ENCODE data around the gene FNDC3B. TPM values are rescaled to one million over a fixed set of nuclear protein-coding genes. Genes with fewer than 3 reads are reported as not detected.

FNDC3B gene
- total RNA-seq, 4 donors from 2014 or later, result 23.9 to 61.9 (median 37.0) TPM

DNA sequence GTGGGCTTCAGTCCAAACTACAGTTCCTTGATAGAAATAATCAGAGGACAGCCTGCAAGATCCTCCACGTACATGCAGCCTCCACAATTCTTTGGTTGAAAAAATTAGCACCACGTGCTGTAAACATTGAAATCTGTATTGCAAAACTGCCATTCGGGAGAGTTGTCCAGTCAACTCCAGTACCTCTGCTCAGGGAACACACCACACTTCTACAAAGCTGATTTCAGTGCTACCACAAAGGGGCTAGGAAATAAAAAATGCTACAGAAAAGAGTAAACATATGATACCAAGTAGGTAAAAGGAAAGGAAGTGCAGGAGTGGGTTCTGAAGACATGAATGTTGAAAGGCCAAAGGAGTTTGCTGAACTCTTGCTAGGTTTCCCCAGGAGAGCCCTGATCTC, 368.5 kb downstream of the FNDC3B start:
- DNase-seq (ENCODE audit: low spot score in 2 of 2), result no peak
- 84% methylated on average over 3 of the region's 3 CpGs for WGBS
- peaks cover 10% of the 10 kb centered on the region for H3K27me3 ChIP-seq
- H3K4me3 ChIP-seq, result no peak overlapping the region
- H3K9me3 ChIP-seq, result no peaks in the 10 kb centered on the region
- H3K36me3 ChIP-seq, result no peaks in the 10 kb centered on the region
- H3K4me1 ChIP-seq, result no peaks in the 10 kb centered on the region
- no peak overlapping the region for H3K27ac ChIP-seq
- no peak for TF ChIP-seq CTCF (IDR thresholded peaks at IDR 0.05)
- TF ChIP-seq POLR2AphosphoS5 (IDR thresholded peaks at IDR 0.05), result no peak
- no peak for TF ChIP-seq POLR2A (IDR thresholded peaks at IDR 0.05)
- no peak for TF ChIP-seq EP300 (IDR thresholded peaks at IDR 0.05)

GRCh38 chr3:172410702-172411477, 371.5 kb downstream of the FNDC3B start:
- Histone ChIP-seq H3K4me3 (no peak overlapping the region), H3K27me3 (peaks cover 10% of the 10 kb centered on the region), H3K9me3 (no peaks in the 10 kb centered on the region), H3K36me3 (no peaks in the 10 kb centered on the region), H3K27ac (no peak overlapping the region), H3K4me1 (no peaks in the 10 kb centered on the region)
- DNase-seq (ENCODE audit: low spot score in 2 of 2), result no peak
- 71% methylated on average over 11 of the region's 13 CpGs for WGBS
- TF ChIP-seq EP300 (IDR thresholded peaks at IDR 0.05) (no peak), POLR2A (IDR thresholded peaks at IDR 0.05) (no peak), CTCF (IDR thresholded peaks at IDR 0.05) (no peak), POLR2AphosphoS5 (IDR thresholded peaks at IDR 0.05) (no peak)

- TF ChIP-seq POLR2A (IDR thresholded peaks at IDR 0.05) (no peak), EP300 (IDR thresholded peaks at IDR 0.05) (no peak), POLR2AphosphoS5 (IDR thresholded peaks at IDR 0.05) (no peak), CTCF (IDR thresholded peaks at IDR 0.05) (no peak)
- WGBS, result 95% methylated on average over 5 of the region's 6 CpGs
These were observed 372.1 kb downstream of the FNDC3B start for GRCh38 chr3:172411478-172411947.

GRCh38 chr3:172415323-172415722, 375.9 kb downstream of the FNDC3B start:
- Histone ChIP-seq H3K4me3 (no peak overlapping the region), H3K36me3 (no peaks in the 10 kb centered on the region), H3K27ac (no peak overlapping the region), H3K27me3 (peaks cover 10% of the 10 kb centered on the region), H3K4me1 (no peaks in the 10 kb centered on the region), H3K9me3 (no peaks in the 10 kb centered on the region)
- no peak for DNase-seq (ENCODE audit: low spot score in 2 of 2)
- no peak for TF ChIP-seq POLR2A (IDR thresholded peaks at IDR 0.05)
- 62% methylated on average over 5 of the region's 5 CpGs for WGBS

More at GRCh38 chr3:172411478-172411947, 372.1 kb downstream of the FNDC3B start:
- Histone ChIP-seq H3K4me1 (no peaks in the 10 kb centered on the region), H3K27ac (no peak overlapping the region), H3K9me3 (no peaks in the 10 kb centered on the region), H3K27me3 (peaks cover 10% of the 10 kb centered on the region), H3K4me3 (no peak overlapping the region), H3K36me3 (no peaks in the 10 kb centered on the region)
- no peak for DNase-seq (ENCODE audit: low spot score in 2 of 2)

DNA sequence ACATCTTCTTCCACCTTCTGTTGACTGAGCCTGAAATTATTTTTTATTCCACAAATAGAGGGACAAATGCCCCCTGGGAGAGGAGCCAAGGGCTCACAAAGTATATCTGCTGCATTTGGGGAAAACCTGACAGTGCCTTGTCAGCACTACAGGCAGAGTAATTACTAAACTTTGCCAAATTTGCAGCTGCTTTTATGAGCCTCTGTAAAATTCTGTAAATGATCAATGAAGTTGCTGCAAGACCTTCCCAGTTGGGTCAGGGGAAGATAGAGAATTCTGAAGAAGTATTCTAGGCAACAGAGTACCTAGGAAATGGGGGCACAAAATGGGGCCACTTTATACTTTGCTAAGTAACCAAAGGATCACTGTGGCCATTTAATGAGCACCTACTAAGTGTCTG, 398.3 kb downstream of the FNDC3B start:
- no peaks in the 10 kb centered on the region for H3K9me3 ChIP-seq
- H3K27me3 ChIP-seq, result peaks cover 7% of the 10 kb centered on the region
- H3K4me3 ChIP-seq, result no peak overlapping the region
- H3K36me3 ChIP-seq, result no peaks in the 10 kb centered on the region
- TF ChIP-seq POLR2AphosphoS5 (IDR thresholded peaks at IDR 0.05) (no peak), POLR2A (IDR thresholded peaks at IDR 0.05) (no peak), CTCF (IDR thresholded peaks at IDR 0.05) (no peak)
- no peaks in the 10 kb centered on the region for H3K4me1 ChIP-seq
- DNase-seq (ENCODE audit: low spot score in 2 of 2), result no peak
- no peak overlapping the region for H3K27ac ChIP-seq

All from suprapubic skin (tissue), 4 donors.